ENCODE results near the gene HMGXB4. TPM values are rescaled to one million over a fixed set of nuclear protein-coding genes. Genes with fewer than 3 reads are reported as not detected.

Gene HMGXB4
- total RNA-seq, 2 experiments from 2014 or later, result 33.7 to 38.2 TPM

GRCh38 chr22:35332278-35332677 lies 75.0 kb downstream of the HMGXB4 start:
- intact Hi-C loops (cut with micrococcal nuclease), result no loop called here
- DNase-seq (no peak), ATAC-seq (no peak)
- Mint-ChIP-seq H3K27ac (no peak overlapping the region), H3K27me3 (no peaks in the 10 kb centered on the region), H3K4me1 (ENCODE audit: low read depth) (peaks cover 24% of the 10 kb centered on the region), H3K36me3 (ENCODE audit: low read depth) (peaks cover 25% of the 10 kb centered on the region), H3K4me3 (no peak overlapping the region), H3K9me3 (no peaks in the 10 kb centered on the region)
- POLR2A ChIA-PET, result no interaction called here
- CTCF ChIA-PET, result interaction anchor here (2.5 kb wide), 1 partner anchor 19 kb away, joined by 13 read pairs; no protein-coding TSS in a partner anchor
- TF ChIP-seq CTCF (IDR thresholded peaks at IDR 0.05), result no peak

GRCh38 chr22:35333220-35333619 lies 75.9 kb downstream of the HMGXB4 start:
- CTCF ChIA-PET, result interaction anchor here (0.9 to 1.0 kb wide), 2 partner anchors 27 to 249 kb away, joined by 3 read pairs; no protein-coding TSS in a partner anchor
- DNase-seq (no peak), ATAC-seq (no peak)
- Mint-ChIP-seq H3K4me1 (ENCODE audit: low read depth) (peaks cover 24% of the 10 kb centered on the region), H3K4me3 (no peak overlapping the region), H3K36me3 (ENCODE audit: low read depth) (peaks cover 30% of the 10 kb centered on the region), H3K27me3 (no peaks in the 10 kb centered on the region), H3K27ac (no peak overlapping the region), H3K9me3 (no peaks in the 10 kb centered on the region)
- POLR2A ChIA-PET, result interaction anchor here (0.5 kb wide), 1 partner anchor 23 kb away, joined by 4 read pairs; no protein-coding TSS in a partner anchor
- intact Hi-C loops (cut with micrococcal nuclease), result no loop called here
- TF ChIP-seq CTCF (IDR thresholded peaks at IDR 0.05), result no peak

- CTCF ChIA-PET, result interaction anchor here (0.6 to 1.0 kb wide), 4 partner anchors 28 to 249 kb away, joined by 3 read pairs; no protein-coding TSS in a partner anchor
- H3K4me3 Mint-ChIP-seq, result no peak overlapping the region
- no peaks in the 10 kb centered on the region for H3K27me3 Mint-ChIP-seq
- TF ChIP-seq CTCF (IDR thresholded peaks at IDR 0.05), result no peak
- DNase-seq, result peak; percentile 55
- H3K4me1 Mint-ChIP-seq (ENCODE audit: low read depth), result peaks cover 23% of the 10 kb centered on the region
- H3K9me3 Mint-ChIP-seq, result no peaks in the 10 kb centered on the region
- peak overlapping the region; percentile 62 for H3K27ac Mint-ChIP-seq
- intact Hi-C loops (cut with micrococcal nuclease), result no loop called here
- peak; percentile 57 for ATAC-seq
- POLR2A ChIA-PET, result interaction anchor here (0.6 kb wide), 1 partner anchor 633 kb away, joined by 3 read pairs; no protein-coding TSS in a partner anchor
- H3K36me3 Mint-ChIP-seq (ENCODE audit: low read depth), result peaks cover 30% of the 10 kb centered on the region
Observed at GRCh38 chr22:35334004-35334403, 76.7 kb downstream of the HMGXB4 start.

GRCh38 chr22:35335468-35335867 lies 78.2 kb downstream of the HMGXB4 start:
- no peak for TF ChIP-seq CTCF (IDR thresholded peaks at IDR 0.05)
- H3K4me3 Mint-ChIP-seq, result no peak overlapping the region
- ChIA-PET POLR2A (interaction anchor here (1.3 kb wide), 1 partner anchor 37 kb away, joined by 4 read pairs; no protein-coding TSS in a partner anchor), CTCF (interaction anchor here (0.9 to 1.2 kb wide), 4 partner anchors 11 to 95 kb away, joined by 3 read pairs; no protein-coding TSS in a partner anchor)
- peaks cover 30% of the 10 kb centered on the region for H3K36me3 Mint-ChIP-seq (ENCODE audit: low read depth)
- no peaks in the 10 kb centered on the region for H3K27me3 Mint-ChIP-seq
- DNase-seq (no peak), ATAC-seq (no peak)
- H3K4me1 Mint-ChIP-seq (ENCODE audit: low read depth), result peaks cover 12% of the 10 kb centered on the region
- intact Hi-C loops (cut with micrococcal nuclease), result no loop called here
- no peaks in the 10 kb centered on the region for H3K9me3 Mint-ChIP-seq
- H3K27ac Mint-ChIP-seq, result no peak overlapping the region

- intact Hi-C loops (cut with micrococcal nuclease), result no loop called here
- no peaks in the 10 kb centered on the region for H3K27me3 Mint-ChIP-seq
- ChIA-PET POLR2A (interaction anchor here (1.3 kb wide), 1 partner anchor 38 kb away, joined by 4 read pairs; no protein-coding TSS in a partner anchor), CTCF (interaction anchor here (0.9 to 1.3 kb wide), 3 partner anchors 10 to 95 kb away, joined by 3 read pairs; no protein-coding TSS in a partner anchor)
- H3K4me1 Mint-ChIP-seq (ENCODE audit: low read depth), result peaks cover 10% of the 10 kb centered on the region
- H3K9me3 Mint-ChIP-seq, result no peaks in the 10 kb centered on the region
- DNase-seq (no peak), ATAC-seq (no peak)
- no peak for TF ChIP-seq CTCF (IDR thresholded peaks at IDR 0.05)
- peak overlapping the region; percentile 34 for H3K27ac Mint-ChIP-seq
- no peak overlapping the region for H3K4me3 Mint-ChIP-seq
- H3K36me3 Mint-ChIP-seq (ENCODE audit: low read depth), result peaks cover 29% of the 10 kb centered on the region
Observed at GRCh38 chr22:35335936-35336781, 78.9 kb downstream of the HMGXB4 start.
